AG09319 (cell line): Measurements from ENCODE around the gene DFFB.

Source experiments
- DNase-seq: peaks from one replicate; pipeline ENCODE4 v3.0.0-alpha.2; 2010; ENCODE audit warnings: low read depth; ENCODE audit errors: extremely low read depth
- TF ChIP-seq, protein P1 (sequence below): IDR thresholded peaks from 2 replicates; pipeline ENCODE4 v1.5.1; 2011; ENCODE audit warnings: low read depth, mild to moderate bottlenecking, inconsistent platforms, low read length, moderate library complexity

Gene DFFB

GRCh38 chr1:3898475-3898735 lies 41.1 kb downstream of the DFFB start:
- TF ChIP-seq, protein P1, sequence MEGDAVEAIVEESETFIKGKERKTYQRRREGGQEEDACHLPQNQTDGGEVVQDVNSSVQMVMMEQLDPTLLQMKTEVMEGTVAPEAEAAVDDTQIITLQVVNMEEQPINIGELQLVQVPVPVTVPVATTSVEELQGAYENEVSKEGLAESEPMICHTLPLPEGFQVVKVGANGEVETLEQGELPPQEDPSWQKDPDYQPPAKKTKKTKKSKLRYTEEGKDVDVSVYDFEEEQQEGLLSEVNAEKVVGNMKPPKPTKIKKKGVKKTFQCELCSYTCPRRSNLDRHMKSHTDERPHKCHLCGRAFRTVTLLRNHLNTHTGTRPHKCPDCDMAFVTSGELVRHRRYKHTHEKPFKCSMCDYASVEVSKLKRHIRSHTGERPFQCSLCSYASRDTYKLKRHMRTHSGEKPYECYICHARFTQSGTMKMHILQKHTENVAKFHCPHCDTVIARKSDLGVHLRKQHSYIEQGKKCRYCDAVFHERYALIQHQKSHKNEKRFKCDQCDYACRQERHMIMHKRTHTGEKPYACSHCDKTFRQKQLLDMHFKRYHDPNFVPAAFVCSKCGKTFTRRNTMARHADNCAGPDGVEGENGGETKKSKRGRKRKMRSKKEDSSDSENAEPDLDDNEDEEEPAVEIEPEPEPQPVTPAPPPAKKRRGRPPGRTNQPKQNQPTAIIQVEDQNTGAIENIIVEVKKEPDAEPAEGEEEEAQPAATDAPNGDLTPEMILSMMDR: no peak
- DNase-seq: no peak

DNA sequence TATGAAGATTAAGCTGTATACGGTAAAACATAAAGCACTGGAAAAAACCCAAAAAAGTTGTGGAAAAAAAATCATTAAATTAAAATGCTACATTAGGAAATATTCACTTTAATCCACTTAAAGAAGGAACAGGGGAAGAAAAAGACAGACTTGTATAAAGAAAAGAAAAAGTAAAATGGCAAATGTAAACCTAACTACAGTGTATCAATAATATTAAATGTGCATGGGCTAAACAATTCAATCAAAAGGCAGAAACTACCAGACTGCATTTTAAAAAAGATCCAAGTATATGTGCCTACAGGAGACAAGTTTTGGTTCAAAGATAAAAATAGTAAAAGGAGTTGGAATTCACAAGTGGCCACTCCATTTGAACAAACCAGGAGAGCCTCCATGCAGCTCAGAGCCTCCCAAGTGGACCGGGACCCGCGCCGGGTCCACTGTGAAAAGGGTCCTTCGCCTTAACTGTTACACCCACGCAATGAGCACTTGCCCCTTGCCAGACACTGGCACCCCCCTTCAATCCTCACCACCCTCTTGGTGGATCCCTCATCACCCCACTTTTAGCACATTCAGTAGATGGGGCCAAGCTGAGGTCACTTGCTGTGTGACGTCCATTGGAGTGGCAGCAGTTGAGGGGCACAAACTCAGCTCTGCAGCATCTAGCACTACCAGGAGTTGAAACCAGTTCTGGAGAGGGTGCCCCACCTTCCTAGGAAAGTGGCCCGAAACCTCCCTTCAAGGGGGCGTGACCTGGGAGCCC lies 41.9 kb downstream of the DFFB start:
- no peak for DNase-seq
- TF ChIP-seq, protein P1: no peak

- DNase-seq: no peak
- TF ChIP-seq, protein P1: no peak; the same call in 1 of the 2 replicates
These were observed 42.5 kb downstream of the DFFB start for GRCh38 chr1:3899754-3900149.

- TF ChIP-seq, protein P1: no peak
- DNase-seq: peak; percentile 98
These were observed 43.1 kb downstream of the DFFB start, which contains the start of gene C1orf174 for GRCh38 chr1:3900150-3900968. C1orf174 (minus strand) TSS chr1:3900272; CDS start chr1:3900186, 86 bp downstream.

- DNase-seq: peak; percentile 87
- TF ChIP-seq, protein P1: no peak
These were observed 43.8 kb downstream of the DFFB start for GRCh38 chr1:3900969-3901529.

DNA sequence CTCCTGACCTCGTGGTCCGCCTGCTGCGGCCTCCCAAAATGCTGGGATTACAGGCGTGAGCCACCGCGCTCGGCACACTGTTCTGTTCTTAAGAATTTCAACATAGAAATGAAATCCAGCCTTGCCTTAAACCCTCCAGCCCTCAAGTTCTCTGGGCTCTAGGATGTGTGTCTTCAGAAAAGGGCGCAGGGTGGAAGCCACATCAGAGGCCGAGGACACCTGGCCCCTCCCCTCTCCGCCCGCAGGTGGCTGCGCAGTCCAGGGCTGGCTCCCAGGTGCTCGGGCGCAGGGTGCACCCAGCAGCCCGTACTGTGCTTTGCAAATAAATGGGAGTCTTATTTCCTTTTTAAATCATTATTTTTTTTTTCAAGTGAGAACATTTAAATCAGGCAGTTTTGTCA lies 44.8 kb downstream of the DFFB start:
- DNase-seq: no peak
- TF ChIP-seq, protein P1: no peak

DNA sequence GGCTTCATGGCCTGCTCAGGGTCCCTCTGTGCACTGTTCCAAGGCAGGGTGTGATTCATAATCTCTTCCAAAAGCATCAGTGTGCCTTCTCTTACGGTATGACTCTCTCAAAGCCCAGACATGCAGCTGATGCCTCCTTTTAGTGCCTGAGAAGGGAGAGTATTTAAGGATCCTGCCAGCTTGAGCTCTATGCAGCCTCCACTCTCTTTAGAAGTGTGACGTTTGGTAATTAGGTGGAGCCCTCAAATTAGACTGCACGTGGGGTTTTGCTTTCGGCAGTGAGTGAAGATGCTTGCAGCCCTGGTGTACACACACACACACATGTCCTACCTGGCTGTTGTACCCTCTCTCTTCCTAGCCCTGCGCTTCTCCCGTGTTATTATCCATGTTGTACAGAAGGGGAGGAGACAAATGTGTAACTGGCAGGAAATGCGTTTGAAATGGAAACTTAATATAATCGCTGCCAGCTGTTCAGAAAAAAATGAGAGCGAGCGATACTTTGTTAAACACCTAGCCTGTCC lies 45.4 kb downstream of the DFFB start:
- DNase-seq: no peak
- TF ChIP-seq, protein P1: no peak
